ENCODE results near the gene PSPN.

PSPN gene, protein sequence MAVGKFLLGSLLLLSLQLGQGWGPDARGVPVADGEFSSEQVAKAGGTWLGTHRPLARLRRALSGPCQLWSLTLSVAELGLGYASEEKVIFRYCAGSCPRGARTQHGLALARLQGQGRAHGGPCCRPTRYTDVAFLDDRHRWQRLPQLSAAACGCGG

DNA sequence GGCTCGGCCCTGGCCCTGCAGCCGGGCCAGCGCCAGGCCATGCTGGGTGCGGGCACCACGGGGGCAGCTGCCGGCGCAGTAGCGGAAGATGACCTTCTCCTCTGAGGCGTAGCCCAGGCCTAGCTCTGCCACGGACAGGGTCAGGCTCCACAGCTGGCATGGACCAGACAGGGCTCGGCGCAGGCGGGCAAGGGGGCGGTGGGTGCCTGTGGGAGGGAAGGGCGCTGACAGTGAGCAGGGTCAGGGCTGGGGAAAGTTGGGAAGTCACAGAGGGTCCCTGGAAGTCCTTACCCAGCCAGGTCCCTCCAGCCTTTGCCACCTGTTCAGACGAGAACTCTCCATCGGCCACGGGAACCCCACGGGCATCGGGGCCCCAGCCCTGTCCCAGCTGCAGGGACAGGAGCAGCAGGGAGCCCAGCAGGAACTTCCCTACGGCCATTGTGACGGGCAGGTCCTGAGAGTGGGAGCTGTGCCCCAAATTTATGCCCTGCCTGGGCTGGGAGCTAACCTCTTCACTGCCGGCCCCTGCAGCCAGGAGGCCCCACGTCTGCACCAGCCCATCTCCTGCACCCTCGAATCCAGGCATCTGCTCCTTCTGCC, at the start of gene PSPN:
Gene PSPN, minus strand, starts transcription at position 523 of the 600 bp plus-strand sequence. Its CDS starts 84 bp downstream, at position 439.
- DNase-seq = no peak

DNA sequence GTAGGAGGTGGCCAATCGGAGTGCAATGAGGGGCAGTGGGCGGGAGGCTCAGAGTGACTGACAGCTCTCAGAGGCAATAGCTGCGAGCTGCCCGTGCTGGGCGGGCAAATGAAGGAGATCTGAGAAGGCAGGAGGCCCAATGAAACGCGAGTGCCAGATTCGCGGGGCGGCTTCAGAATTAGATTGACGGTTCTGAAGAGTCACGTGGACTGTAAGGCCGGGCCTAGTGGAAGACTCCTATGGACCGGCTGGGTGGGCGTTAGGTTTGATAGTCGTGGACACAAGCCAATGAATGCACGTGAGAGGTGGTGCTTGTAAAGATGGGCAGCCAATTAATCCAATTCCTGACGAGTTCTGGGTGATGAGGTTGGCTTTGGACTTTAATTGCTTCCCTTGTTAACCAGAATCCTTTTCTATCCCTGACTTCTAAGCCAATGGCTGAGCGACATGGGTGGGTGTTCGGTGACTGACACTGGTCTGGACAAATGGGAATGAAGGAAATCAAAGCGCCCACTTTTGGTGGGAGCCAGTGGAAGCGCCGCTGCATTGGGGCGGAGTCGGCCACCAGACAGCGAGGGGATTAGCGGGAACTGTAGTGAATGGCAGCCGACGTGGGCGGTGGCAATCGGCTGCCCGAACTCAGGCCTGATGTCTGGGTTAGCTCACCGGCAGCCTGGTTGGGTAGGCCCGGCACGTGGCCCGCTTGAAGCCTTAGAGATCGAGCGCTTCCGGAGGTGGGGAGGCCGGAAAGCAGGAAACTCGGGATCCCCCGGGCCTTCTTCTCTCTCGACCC, 49.4 kb upstream of the PSPN start:
- peak; percentile 98 for DNase-seq

DNA sequence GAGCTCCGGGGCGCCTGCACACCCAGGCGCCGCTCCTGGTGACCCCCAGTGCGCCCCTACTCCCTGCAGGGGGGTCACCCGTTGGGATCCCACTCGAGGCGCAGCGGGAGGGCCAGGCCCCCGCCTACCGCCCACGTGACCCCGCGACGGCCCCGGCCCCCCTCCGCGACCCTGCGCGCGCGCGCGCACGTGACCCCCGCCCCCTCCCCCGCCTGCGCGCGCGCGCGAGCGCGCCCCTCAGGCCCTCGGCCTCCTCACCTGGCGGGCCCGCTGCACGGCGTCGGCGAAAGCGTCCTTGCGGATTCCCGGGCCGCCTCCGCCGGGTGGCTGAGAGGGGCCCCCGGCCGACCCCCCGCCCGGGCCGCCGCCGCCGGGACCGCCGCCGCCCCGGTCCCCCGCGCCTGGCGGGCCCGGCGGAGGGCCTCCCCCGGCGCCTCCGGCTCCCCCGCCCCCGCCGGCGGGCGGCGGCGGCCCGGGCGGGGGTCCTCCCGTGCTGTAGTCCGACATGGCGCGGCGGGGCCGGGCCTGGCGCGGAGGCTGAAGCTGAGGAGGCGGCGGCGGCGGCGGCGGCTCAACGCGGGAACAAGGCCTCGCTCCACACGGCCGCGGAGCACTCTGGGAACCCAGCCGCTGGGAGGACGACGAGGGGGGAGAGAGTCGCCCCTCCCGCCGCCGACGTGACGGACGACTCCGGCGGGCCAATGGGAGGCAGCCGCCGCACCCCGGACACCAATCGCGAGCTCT, 48.6 kb upstream of the PSPN start, which contains the start of gene KHSRP:
Gene KHSRP, minus strand, starts transcription at position 617 of the 744 bp plus-strand sequence. Its CDS starts 110 bp downstream, at position 507.
- DNase-seq = no peak

DNA sequence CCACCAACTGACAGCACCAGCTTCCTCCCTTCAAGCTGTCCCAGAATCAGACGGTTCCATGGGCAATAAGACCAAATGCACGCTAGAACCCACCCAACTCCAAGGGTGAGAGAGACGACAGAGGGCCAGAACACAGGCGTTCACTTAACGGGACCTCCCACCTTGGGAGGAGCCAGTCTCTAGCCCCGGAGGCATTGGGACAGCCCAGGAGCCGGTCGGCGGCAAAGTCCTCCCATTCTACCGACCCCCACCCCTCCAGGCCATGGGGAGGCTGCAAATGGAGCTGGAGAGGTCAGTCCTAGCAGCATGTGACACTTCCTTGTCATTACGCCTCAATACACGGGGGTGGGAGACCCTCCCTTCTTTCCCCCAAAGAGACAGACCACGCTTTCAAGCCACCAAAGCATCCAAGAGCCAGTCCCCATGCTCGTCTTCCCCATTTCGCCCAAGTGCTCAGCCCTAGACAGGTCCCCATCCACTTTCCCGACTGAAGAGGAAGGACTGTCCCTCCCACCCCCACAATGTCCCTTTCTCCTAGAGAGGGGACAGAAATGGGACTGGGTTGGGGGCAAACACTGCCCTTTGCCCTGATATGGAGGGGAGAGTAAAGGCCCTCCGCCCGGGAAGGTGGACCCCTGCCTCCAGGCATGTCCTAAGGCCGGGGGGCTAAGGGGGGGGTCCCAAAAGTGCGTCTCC, 47.9 kb upstream of the PSPN start:
- no peak for DNase-seq

DNA sequence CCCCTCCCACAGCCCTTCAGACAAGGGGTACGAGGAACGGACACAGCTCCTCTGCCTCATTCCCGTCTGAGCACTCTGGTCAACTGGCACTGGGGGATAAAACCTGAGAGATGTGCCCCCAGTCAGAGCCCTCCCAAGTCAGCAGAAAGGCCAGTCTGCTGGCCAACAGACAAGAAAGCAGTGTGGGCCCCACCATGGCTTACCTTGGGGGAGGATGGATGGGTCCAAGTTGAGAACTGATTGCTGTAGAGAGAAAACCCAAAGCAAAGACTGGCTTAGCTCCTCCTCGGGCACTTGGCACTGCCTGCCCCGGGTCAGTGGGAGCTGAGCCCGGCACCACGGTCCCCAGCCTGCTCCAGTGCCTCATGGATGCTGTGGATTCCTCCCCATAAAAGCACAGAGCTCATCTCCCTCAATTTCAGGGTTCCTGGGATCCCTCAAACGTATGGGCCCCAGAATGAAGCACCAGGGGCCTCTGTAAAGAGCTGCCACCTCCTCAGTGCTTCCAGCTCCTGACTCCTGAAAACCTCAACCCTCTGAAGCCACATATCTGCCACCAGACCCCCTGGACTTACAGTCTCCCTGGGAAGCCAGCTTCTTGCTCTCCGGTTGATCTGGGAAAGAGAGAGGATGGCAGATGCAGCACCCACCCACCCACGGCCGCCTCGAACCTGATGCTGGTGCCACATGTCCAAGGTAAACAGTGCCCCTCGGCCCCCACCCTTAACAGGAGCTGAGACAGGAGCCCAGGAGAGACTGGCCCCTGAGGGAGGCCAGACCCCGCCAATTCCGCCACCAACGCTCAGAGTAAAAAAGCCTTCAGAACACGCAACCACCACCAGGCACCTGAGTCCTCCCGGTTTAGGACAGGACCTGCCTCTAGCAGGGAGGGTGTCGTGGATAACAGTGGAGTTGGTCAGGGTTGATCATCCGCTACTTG, 45.6 kb upstream of the PSPN start:
- DNase-seq = no peak

DNA sequence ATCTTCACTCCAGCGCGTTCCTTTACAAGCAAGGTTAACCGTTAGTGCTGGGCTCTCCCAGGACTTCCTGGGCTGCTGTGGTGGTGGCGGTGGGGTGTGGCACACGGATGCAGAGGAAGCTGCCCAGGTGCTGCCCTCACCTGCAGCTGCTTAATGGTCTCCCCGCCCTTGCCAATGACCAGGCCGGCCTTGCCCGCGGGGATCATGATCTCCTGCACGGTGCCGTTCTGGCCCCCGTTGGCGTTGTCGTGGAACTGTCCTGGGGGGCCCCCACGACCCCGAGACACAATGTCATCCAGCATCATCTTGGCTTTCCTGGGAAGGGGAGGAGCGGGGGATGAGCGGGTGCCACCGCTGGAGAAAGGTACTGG, 42.8 kb upstream of the PSPN start:
- DNase-seq = no peak

DNA sequence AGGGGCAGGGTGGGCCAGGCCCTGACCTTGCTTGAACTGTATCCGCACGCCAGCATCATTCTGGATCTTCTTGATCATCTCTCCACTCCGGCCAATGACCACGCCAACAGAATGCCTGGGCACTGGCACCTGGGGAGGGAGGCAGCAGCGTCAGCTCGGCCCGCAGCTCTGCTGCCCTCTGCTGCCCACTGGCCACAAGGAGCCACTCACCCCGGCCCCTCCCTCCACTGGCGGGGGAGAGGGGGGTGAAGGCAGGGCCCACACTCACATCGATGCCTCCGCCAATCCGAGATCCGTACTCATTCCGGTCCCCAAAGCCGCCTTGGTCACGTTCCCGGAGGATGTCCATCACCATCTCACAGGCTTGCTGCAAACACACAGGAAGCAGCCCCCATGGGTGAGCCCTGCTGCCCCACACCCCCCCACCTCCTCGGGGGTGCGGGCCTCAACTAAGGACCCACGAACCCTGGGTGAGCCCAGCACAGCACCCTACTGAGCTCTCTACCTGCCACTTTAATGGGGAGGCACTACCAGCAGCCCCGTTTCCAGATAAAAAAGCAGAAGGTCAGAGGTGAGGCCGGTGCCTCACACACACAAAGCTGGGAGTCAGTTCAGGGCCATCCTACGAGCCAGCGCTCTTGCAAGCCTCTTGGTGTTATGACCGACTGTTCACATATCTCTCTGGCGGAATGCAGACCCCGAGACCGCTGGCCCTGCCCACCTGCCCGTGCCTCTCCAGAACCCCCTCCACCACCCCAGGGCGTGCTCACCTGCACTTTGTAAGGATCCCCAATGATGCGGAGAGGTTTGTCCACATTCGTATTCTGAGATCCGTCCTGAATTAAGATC, 42.2 kb upstream of the PSPN start:
- no peak for DNase-seq

DNA sequence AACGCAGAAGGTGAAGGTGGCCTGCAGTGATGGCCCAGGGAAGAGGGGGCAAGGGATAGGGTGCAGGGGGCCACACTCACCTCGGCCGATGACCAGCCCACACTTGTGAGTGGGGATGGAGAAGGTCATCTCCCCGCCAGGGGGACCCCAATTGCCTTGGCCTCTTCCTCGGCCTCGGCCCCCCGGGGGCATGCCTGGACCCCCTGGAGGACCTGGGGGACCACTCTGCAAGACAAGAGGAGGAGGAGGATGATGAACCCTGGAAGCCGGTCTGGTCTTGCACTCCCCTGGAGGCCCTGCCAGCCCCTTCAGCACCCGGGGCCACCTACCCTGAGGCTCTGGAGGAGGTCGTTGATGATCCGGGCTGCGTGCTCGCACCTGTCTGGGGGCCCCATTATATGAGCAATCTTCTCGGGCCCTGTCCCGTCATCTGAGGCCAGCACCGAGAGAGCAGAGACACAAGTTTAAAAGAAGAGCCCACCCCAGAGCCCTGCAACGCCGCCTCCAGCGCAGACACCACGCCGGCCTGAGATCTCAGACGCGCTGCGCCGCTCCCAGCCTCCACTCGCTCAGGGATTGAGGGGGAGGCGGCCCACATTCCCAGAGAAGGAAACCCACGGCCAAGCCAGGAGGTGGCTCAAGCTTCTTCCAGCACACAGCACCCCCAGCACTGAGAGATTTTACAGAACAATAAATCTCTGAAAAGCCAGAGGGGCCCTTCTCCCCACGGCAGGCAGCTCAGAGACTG, 41.1 kb upstream of the PSPN start:
- DNase-seq = no peak

DNA sequence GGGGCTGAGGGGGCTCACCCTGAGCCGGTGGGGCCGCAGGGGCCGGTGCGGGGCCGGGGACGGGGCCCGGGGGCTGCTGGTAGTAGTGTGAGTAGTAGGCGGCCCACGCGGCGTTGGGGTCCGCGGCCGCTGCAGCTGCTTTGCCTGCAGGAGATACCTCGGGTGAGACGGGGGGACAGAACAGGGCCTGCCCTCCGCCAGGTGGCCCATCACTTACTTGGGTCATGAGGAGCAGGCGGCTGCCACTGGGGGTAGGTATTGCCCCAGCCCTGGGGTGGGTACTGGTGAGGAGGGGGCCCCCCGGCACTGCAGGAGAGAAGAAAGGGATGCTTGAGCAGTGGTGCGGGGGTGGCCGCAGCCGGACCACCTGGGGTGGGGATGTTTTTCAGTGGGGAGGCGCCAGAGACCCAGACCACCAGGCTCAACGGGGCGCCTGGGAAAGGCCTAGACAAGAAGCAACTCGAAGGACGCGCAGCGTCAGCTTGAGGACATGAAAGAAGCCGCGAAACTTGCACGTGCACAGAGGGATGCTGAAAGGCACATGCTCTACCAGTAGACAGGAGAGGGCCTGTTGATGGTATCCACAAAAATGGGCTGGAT, 40.0 kb upstream of the PSPN start:
- DNase-seq = no peak

DNA sequence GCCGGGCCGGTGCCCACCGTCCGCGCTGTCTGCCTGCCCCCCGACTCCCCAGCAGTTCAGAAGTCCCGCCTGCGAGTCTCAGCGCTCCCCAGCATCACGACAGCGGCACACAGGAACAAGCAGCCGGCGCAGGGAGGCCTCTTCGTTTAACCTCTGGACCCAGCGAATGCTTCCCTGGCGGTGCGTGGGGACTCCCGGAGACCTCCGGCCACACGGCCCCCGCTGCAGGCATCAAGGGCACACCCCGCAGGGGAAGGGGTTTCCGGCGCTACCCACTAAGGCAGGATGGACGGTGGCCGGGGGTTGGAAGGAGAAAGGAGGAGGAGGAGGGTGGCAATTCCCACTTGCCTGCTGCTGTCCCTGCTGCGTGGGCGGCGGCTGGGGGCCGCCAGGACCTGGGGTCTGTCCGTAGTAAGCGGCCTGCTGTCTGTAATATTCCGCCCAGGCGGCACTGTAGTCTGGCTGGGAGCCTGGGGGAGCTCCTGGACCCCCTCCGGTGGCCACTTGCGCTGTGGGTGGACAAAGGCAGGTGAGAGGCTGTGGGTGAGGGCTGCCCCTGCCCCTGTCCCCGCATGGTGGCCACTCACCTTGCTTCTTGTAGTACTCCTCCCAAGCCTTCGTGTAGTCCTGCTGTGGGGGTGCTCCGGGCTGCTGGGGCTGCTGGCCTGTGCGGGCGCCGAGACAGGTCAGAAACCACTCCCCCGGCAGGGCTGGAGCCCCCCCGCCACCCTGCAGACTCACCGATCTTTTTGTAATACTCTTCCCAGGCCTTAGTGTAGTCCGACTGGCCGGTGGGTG, 39.3 kb upstream of the PSPN start:
- no peak for DNase-seq

DNA sequence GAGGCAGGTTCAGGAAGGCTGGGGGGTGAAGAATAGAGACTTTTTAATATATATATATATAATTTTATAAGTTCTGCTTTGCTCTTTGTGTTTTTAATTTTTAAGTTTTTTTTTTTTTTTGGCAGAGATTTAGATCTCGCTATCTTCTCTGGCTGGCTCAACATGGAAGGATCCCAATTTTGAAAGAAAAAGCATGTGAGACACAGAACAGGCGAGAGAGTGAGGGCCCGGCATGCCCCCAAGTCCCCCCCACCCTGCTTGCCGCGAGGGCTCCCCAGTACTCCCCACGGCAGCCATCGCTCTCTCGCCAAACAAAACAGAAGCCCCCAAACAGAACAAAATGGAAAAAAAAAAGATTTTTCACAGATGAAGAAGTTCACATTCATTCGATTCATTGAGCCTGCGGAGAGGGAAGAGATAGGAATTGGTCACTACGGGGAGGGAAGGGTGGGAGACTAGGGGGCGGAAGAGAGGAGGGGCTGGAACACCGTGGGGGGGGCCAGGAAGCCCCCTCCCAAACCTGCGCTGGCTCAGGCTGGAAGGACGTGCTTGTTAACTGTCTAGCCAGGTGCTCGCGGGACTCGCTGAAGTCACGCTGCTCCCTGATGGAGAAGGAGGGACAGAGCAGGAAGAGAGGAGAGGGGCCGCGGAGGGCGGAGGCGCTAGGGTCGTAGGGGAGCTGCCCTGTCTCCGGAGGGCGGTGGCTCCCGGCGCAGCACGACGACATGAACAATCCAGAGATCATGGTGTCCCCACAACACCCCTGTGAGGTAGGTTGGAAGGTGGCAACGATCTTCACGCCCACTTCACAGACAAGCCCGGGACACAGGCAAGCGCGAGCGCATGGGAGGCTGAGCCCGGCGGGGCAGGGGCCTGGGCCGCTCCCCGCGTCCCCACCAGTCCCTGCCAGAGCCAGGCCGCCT, 38.2 kb upstream of the PSPN start:
- DNase-seq = no peak

DNA sequence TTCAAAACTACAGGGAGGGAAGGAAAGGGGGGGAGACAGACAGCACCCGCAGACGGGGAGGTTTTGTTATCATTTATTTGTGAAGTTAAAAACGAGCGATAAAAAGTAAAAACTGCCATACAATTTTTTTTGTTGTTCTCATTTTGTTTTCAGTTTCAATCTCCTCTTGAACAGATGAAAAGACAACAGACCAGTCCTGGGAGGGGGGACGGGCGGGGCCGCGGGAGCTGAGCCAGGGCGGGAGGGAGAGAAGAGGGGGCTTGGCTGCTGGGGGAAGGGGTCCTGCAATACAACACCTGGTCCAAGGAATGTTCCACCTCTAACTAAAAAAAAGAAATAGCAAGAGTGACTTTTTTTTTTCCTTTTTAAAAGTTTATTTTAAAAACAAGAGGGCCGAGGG, 37.6 kb upstream of the PSPN start:
- DNase-seq = no peak

DNA sequence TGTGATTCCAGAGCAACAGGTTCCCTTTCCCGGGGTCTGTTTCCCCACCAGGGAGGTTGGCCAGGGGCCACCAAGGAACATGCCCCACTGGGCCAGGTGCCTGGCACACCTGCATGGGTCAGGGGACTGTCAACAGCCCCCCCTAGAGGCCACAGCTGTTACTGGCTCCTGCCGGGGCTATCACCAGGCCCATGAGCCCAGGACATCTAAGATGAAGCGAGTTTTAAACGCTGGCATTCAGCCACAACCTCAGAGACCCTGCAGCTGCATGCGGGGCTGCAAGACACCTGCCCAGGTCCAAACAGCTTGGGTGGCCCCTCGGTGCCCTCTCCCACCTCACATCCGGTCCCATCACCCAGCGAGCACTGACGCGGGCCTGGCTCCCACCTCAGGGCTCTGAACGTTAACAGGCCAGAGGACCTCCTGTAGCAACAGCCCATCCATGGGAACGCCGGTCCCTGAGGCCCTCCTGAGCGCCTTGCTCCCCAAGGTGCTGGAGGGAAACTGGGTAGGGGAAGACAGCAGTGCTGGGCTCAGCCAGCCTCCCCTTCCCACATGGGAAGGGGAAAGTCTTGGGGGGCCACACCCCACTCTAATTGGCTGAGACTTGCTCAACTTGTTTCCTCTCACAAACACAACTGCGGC, 36.8 kb upstream of the PSPN start:
- DNase-seq = no peak

DNA sequence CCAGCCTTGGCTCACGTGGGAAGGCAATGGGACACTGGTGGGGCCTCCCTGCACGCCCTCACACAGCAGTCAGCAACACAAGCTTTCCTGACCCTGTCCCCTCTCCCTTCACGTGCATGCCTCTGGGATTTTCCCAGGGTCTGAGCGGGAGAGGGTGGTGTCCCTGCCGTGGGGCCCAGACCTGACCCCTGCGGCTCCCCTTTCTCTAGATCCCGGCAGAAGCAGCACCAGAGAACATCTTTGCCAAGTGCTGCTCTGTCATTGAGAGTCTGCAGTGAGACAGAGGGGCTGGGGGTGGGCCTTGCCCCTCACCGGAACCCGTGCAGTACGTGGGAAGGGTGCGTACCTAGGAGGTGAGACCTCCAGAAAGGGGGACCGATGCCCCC, 36.3 kb upstream of the PSPN start:
- no peak for DNase-seq

DNA sequence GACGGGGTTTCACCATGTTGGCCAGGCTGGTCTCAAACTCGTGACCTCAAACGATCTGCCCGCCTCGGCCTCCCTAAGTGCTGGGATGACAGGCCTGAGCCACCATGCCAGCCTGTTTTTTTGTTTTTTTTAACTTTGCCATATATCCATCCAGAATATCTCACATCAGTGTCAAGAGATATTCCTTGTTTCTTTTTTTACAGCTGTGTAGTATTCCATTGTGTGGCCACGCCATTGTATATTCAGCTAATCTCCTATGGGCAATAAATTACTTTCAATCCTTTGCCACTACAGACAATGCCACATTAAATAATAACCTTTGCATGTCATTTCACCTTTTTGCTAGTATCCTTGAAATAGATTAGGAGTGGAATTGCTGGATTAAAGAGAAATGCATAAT, 33.6 kb upstream of the PSPN start:
- DNase-seq = no peak

DNA sequence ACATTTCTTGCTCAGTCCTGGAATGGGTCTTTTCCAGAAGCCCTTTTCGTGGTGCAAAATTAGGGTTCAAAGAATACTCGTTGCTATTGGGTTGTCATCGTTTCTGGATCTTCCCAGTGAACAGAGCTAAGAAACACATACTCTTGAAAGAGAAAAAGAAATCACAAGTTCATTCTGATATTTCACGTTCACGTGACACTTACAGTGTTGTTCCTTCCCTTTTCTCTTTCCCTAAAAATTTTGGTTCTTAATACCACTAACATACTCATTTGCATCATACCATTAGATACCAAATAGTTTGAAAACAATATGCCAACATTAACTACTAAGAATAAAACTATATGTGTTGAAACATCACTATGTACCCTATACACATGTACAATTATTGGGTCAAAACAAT, 30.7 kb upstream of the PSPN start:
- DNase-seq = no peak
